ENCODE measurements around the gene SLC17A9. TPM values are rescaled to one million over a fixed set of nuclear protein-coding genes. Genes with fewer than 3 reads are reported as not detected.

The SLC17A9 gene
- total and polyA plus RNA-seq, 2 of the 8 experiments (the other 6 are each of a cell fraction or from before 2014, with no cell fraction given) = 23.5 to 35.2 TPM

- no peak for TF ChIP-seq CHD7 (IDR thresholded peaks at IDR 0.05; ENCODE audit: insufficient replicate concordance, low read length)
- 0 out of 2 replicates have a peak, but pooled peaks have one; percentile 28 for TF ChIP-seq MAX (IDR thresholded peaks at IDR 0.05)
Observed at GRCh38 chr20:63009045-63009961, 56.8 kb downstream of the SLC17A9 start (continued).

Data from H1 (cell line).